ENCODE data around the gene GNGT2.

GNGT2 gene

DNA sequence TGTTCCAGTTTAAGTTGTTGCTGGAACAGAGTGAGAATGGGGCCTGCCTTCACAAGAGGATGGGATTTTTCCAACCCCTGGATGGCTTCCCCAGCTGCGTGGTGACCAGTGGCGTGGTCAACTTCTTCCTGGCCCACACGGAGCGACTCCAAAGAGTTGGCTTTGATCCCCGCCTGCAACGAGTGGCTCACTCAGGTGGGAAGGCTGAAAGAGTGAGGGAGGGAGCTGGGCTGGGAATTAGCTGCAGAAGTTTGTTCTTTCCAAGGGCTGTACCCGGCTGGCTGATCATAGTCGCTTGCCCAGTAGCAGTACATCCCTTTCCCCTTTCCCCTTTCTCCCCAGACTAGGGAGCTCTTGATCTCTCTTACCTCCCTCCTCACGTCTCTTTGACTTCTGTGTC lies 41.7 kb downstream of the GNGT2 start:
- no peak for DNase-seq (ENCODE audit: low spot score)

DNA sequence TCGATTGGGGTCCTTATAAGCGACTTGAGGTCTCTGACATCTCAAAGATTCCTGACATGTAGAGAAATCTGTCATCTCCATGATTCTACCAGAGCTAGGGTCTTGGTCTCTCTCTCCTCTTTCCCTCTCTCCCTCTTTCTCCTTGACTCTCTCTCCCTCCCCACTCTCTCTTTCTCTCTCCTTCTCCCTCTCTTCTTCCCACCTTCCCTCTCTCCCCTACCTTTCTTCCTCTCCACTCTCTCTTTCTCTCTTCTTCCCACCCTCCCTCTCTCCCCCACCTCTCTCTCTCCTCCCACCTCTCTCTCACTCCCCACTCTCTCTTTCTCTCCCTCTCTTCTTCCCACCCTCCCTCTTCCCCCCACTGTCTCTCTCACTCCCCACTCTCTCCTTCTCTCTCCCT lies 45.2 kb downstream of the GNGT2 start:
- DNase-seq (ENCODE audit: low spot score), result no peak

GRCh38 chr17:49162866-49163265 lies 47.5 kb downstream of the GNGT2 start:
- no peak for DNase-seq (ENCODE audit: low spot score)

DNA sequence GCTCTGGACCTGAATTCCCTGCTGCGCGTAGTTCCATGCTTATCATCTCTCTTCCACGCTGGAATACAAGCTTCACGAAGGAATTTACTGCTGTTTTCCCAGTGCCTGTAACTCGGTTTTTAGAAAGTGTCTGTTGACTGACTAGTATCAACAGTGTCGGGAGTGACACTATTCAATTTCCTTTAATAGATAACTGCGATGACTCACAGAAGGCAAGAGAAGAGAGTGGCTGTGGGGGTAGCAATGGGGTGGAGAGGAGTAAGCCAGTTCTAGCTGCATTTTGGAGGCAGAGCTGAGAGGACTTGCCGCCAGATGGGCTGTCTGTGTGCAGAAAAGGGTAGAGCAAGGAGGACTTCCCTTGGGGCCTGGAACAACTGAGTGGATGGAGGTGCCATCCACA lies 52.6 kb downstream of the GNGT2 start:
- no peak for DNase-seq (ENCODE audit: low spot score)

DNA sequence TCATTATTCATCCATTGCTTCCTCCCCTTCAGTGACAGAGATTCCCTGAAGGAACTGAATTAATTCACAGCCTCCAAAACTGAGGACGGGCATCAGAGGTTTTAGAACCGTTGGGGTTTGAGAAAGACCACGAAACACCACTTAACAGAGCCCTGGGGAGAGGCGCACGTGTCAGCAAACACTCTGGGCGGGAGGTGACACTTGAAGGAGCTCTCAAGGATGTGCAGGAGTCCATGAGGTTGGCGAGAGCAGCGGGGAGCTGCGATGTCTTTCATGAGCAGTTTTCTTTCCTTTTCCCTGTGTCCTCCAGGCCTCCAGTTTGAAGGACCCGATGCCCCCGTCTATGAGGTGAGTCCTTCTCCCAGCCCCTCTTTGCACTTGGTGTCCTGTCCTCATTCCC lies 54.1 kb downstream of the GNGT2 start:
- DNase-seq (ENCODE audit: low spot score), result no peak

All from HuH-7 (cell line).